NCI-H345 treated with DMSO at 0.1 percent for 48 hours (cell line): ENCODE data around the gene FAM98C.

Experiments used
- DNase-seq: peaks from one replicate; lab custom pipeline; 2025; ENCODE audit not compliant: unreplicated experiment; lab: John Stamatoyannopoulos, UW

Gene FAM98C

DNA sequence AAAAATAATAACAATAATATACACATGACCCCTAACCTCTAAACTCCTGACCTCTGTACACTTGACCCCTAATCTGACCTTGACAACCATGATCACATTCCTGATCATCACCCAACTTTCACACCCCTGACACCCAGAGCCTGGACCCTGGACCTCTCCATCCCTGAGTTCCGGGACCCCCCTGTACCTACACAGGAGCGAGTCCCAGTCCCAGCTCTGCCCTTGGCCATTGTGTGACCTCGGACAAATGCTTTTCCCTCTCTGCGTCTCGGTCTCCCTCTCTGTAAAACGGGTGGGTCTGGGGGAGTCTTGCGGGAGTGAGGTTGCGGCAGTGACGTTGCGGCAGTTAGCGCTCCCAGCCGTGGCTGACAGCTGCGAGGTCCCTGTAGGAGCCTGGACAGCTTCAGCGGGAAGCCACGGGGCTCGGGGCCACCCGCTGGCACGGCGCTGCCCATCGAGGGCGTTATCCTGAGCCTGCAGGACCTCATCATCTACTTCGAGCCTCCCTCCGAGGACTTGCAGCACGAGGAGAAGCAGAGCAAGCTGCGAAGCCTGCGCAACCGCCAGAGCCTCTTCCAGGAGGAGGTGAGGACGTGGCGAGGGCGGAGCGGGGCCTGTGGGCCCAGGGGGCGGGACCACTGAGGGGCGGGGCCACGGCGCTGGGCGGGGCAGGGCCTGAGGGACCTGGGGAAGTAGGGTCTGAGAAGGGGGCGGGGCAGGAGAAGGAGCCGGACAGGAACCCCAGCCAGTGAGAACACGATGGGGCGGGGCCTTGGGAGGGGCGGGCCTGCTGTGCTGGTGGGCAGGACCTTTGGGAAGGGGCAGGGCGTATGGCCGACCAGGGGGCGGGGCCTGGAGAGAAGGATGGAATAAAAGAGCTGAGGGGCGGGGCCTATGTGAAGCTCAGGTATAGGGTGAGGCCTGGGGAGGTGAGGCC, 49.8 kb downstream of the FAM98C start:
- no peak for DNase-seq

DNA sequence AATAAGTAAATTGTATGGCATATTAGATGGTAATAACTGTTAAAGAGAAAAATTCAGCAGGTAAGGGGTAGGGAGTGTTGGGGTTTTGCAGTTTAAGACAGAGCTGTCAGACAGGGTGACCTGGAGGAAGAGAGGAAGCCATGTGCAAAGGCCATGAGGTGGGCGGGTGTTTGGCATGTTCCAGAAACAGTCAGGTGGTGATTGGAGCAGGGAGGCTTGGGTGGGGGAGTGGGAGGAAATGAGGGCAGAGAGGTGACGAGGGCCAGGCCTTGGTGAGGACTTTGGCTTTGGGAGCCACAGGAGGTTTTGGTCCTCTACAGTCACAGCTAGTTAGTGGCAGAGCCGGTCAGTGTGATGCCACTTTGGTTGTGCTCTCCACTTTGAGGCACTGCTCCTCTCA, 50.7 kb downstream of the FAM98C start:
- DNase-seq = no peak

DNA sequence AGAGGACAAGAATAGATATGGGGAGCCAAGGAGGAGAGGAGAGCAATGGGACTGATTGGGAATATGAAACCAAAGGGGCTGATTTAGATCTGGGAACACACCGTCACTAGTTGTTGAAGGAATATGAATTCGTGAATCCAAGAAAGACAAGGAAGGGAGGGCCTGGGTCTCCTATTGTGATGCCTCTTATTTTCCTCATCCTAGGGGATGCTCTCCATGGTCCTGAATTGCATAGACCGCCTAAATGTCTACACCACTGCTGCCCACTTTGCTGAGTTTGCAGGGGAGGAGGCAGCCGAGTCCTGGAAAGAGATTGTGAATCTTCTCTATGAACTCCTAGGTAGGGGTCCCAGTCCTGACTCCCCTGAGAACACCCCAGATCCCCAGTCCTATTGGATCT, 52.1 kb downstream of the FAM98C start:
- no peak for DNase-seq

DNA sequence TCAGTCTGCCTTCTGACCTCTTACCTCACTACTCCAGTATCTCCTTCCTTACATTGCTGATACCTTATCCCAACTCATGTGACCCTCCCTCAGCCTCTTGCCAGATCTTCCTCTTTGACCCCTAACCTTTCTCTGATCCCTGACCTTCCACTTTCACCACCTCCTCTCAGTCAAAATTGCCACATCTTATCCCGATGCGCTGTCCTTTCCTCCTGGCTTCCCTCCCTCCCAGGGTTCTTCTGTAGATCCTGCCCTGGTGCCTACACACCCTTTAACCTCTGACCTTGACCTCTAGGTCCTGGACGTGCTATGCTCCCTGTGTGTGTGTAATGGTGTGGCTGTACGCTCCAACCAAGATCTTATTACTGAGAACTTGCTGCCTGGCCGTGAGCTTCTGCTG, 54.3 kb downstream of the FAM98C start:
- no peak for DNase-seq

DNA sequence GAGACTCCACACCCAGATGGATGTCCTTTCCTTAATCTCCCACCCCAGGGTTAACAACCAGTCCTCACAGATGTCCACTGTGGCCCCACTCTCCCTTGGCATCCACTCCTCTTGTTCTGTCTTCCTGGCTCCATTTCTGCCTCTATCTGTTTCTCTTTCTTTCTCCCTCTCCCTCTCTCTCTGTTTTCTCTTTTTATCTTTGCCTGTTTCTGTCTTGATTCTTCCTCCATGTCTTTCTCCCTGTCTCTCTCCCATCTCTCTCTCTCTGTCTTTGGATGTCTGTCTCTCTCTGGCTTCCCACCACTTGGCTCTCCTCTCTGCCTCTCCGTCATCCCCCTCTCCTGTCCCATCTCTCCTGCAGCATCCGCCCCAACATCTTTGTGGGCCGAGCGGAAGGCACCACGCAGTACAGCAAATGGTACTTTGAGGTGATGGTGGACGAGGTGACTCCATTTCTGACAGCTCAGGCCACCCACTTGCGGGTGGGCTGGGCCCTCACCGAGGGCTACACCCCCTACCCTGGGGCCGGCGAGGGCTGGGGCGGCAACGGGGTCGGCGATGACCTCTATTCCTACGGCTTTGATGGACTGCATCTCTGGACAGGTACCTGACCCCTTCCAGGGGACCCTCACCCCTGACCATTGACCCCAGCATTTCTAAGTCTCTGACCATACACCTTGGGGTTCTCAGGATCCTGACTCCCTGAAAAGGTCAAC, 55.0 kb downstream of the FAM98C start:
- DNase-seq = no peak
